HG03135 (cell line): ENCODE data around the gene CTNNA1.
"Not testable (repeated sequence)": the region's sequence is repeated elsewhere in the genome, so short reads cannot be mapped to it uniquely, and the experiment has no call there.

Experiments used
- ATAC-seq: cut with Tn5 transposase; IDR thresholded peaks from one replicate; pipeline ENCODE4 v1.9.1; 2021; ENCODE audit warnings: mild to moderate bottlenecking, moderate library complexity; ENCODE audit not compliant: unreplicated experiment

CTNNA1 gene

DNA sequence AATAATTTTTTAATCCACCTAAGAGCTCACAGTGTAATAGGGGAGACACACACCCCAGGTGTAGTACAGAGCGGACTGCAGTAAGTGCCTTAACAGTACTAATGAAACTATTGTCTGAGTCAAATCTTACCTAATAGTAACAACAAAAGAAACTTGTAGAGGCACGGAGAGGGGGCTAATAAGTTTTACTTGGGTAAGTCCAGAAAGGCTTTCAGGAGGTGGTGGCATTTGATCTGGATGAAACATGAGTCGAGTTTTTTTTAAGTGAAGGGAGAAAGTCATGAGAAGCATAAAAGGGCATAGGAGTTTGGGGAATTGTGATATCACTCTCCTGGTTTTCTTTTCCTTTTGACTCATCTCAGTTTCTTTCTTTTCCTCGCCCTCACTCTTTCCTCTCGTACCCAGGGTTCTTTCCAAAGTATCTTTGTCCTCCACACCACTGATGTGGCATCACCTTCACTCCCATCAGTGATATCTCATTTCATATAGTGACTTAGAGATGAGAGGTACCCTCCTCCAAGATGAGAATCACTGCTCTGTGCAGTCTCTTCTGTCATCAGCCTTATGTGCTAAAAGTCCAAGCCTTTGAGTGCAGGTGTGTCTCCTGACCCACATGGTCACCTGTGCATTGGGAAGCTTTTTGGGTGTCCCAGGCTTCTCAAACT, 2.0 kb downstream of the CTNNA1 start:
- no peak for ATAC-seq

DNA sequence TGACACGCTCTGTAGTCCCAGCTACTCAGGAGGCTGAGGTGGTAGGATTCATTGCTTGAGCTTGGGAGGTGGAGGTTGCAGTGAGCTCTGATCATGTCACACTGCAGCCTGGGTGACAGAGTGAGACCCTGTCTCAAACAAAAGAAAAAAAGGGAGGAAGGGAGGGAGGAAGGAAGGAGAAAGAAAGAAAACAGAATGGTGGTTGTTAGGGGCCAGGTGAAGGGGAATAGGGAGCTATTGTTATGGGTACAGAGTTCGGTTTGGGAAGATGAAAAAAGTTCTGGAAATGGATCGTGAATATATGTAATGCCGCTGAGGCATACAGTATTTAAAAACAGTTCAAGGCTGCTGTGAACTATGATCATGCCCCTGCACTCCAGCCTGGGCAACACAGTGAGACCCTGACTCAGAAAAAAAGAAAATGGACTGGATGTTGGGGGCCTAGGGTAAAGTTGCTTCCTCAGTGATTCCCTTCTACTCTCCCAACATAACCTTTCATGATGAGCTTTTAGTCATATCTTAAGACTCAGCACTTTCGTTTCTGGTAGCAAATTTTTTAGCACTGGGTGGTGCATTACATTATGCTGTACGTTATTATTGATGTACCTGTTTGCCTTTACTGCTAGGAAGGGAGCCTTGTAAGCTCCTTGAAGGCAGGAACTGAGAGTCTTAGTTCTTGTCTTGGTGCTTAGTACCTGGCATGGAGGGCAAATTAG, 4.0 kb downstream of the CTNNA1 start:
- ATAC-seq = no peak

DNA sequence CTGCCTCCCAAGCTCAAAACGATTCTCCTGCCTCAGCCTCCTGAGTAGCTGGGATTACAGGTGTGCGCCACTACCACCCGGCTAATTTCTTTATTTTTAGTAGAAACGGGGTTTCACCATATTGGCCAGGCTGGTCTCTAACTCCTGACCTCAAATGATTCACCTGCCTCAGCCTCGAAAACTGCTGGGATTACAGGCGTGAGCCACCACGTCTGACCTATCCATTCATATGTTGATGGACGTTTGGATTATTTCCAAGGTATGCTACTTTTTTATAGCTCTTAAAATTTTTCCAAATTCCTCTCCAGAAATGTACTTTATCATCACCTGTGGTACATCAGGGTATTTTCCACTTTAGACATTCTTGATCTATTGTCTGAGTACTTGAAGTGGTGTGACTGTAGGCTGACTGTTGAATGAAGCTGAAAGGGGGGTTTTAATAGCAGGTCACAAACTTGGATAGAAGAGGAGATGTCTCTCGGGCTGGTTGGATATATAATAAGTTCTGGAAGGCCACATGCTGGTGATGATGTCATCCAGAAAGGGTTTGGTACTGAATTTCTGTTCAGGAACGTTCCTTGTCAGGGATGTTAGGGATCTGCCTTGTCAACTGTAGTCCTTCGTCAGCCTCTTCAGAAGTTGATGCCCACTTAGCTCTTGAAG, 7.4 kb downstream of the CTNNA1 start:
- ATAC-seq = no peak

DNA sequence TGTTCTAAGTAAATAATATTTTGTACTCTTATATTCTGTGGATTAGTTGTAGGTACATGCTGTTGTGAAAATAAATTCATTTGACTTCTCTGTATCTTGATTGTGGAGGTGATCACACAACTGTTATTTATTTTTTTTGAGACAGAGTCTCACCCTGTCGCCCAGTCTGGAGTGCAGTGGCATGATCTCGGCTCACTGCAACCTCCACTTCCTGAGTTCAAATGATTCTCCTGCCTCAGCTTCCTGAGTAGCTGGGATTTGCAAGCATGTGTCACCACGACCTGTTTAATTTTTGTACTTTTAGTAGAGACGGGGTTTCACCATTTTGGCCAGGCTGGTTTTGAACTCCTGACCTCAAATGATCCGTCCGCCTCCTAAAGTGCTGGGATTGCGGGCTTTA, 7.9 kb downstream of the CTNNA1 start:
- not testable (repeated sequence) for ATAC-seq

DNA sequence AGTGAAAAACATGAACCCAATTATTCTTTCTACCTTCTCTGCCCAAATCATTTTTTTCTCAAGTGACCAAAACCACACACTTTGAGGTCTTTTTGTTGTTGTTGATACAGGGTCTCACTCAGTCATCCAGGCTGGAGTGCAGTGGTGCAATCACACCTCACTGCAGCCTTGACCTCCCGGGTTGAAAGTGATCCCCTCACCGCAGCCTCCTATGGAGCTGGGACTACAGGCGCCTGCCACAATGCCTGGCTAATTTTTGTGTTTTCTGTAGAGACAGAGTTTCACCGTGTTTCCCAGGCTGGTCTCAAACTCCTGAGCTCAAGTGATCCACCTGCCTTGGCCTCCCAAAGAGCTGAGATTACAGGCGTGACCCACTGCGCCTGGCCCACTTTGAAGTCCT, 8.4 kb downstream of the CTNNA1 start:
- not testable (repeated sequence) for ATAC-seq

DNA sequence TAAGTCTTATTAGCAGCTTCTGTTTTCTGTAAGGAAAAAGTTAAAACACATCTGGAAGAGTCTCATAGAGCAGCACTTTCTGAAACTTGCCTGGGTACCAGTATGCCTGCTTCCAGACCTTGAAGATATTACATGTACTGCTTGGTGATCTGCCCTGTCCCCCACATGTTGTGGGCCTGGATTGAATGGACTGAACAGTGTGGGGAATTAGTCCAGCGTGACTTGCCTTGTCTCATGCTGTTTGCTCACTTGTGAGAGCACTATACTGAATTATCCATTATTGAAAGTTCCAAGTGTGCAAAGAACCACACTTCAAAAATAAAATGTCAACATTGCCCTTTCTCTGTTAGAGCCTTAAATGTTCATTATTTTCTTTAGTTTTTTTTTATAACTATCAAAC, 8.9 kb downstream of the CTNNA1 start:
- no peak for ATAC-seq

DNA sequence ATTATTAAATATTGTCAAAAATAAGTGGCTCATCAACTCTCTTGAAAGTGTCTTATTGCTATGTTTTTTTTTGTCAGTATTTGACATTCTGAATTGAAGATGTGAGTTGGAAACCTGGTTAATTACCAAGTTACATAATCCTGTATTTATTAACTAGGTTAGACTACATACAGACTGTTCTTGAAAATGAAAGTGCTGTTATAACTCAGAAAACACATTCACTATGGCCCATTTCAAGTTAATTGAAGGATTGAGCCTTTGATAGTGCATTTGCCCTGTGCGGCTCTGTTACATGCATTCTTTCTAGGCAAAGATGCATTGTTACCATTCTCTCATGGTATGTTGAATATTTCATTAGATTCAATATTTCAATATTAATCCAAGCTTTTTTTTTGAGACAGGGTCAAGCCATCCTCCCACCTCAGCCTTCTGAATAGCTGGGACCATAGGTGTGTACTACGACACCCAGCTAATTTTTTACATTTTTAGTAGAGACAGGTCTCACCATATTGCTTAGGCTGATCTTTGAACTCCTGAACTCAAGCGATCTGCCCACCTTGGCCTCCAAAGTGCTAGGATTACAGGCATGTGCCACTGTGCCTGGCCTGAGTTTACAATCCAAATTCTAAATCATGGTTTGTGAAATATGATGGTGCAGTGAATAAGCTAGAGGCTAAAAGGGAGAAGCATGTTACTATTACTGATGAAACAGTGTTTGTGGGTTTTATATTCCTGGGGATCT, 10.0 kb downstream of the CTNNA1 start:
- ATAC-seq = no peak

DNA sequence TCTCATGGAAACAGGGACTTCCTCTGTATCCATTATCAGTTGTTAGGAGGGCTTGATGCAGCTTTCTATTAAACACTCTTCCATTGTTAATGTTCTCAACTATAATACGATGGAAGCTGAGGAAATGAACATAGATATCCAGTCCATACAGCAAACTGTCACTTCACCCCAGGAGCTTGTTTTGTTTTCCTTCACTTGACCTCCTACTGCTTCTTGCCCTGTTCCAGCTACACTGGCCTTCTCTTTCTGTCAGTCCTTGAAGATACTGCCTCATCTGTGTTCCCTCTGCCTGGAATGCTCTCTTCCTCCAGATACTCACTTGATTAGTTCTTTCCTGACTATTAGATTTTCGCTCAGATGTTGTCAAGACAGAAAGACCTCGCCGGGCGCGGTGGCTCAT, 17.1 kb downstream of the CTNNA1 start:
- no peak for ATAC-seq

DNA sequence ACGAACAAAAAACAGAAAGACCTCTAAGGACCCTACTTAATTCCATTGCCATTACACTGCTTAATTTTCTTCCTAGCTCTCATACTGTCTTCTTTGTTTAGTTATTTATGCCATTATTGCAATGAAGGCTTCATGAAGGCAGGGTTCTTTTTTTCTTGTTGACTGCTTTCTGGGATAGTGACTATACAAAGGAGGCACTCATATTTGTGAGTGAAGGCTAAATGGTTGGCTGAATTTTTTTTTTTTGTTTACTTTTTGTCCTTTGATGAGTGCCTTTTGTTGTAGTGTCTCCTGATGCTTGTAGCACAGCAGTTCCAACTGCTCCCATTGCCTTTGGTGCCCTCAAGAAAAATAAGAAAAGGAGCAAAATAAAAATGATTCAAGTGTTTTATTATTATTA, 17.8 kb downstream of the CTNNA1 start:
- no peak for ATAC-seq

DNA sequence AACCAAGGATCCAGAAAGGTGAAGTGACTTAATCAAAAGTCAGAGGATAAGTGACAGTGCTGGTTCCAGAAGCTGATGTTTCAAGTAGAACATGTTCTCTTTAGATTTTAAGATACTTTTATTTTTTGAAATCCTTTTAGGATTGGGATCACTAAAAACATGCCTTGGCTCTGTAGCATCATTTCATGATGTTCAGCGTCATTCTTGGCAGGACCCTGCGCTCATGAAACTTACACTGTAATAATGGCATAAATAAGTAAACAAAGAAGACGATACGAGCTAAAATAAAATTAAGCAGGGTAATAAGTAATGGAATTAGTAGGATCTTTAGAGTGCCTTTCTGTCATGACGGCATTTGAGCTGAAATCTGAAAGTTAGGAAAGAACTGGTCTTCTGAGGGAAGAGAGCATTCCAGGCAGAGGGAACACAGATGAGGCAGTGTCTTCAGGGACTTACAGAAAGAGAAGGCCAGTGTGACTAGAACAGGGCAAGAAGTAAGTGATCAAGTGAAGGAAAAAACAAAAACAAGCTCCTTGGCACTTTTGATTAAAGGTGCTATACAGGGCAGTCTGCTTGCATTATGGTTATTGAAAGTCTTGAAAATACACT, 19.9 kb downstream of the CTNNA1 start:
- ATAC-seq = no peak

DNA sequence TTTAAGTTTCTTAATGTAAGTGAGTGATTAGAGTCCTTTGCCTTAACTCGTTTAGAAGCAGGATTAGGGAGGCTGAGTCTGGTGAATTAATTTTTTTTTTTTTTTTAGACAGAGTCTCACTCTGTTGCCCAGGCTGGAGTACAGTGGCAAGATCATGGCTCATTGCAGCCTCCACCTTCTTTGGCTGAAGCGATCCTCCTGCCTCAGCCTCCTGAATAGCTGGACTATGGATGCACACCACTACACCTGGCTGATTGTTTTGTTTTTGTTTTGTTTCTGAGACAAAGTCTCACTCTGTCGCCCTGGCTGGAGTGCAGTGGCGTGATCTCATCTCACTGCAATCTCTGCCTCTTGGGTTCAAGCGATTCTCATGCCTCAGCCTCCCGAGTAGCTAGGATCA, 20.4 kb downstream of the CTNNA1 start:
- not testable (repeated sequence) for ATAC-seq

DNA sequence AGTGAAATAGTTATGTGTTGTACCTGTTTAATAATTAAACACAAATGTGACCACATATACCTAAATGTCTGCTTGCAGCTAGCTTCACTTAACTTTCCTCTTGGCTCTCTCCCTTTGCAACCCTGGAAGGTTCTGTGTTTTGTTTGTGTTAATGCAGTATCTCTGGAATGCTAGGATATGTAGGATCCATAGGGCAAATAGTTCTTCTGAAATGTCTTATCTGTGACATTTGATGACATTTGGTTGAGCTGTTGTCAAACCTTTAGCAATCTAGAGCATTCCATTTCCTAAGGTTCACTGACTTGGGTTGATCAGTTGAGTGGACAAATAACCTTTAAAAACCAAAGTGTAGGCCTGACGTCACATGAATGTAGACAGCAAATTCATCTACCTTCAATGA, 21.8 kb downstream of the CTNNA1 start:
- no peak for ATAC-seq

DNA sequence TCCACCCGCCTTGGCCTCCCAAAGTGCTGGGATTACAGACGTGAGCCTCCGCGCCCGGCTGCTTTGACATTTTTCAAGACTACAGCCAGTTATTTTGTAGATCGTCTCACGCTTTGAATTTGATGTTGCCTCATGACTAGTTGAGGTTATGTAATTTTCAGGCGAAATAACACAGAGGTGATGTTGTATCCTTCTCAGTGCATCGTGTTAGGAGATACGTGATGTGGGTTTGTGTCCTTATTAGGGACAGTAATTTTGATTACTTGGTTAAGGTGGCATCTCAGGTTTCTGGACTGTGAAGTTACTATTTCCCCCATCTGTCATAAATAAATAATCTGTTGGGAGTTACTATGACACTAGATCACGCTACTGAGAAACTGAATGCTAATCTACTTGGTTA, 25.0 kb downstream of the CTNNA1 start:
- no peak for ATAC-seq

DNA sequence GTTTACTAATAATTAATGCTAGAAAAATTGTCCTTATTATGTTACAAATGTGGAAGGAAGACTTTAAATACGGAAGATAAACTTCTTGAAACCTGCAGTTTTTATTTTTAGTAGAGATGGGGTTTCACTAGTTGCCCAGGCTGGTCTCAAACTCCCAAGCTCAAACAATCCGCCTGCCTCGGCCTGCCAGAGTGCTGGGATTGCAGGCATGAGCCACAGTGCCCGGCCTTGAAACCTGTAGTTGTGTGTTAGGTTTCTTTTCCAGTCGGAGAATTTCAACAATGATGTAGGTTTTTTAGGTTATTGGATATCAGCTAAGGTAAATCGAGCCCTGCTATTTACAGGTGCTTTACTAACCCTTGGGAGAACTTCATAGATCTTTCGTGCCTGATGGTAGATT, 30.8 kb downstream of the CTNNA1 start:
- ATAC-seq = no peak

DNA sequence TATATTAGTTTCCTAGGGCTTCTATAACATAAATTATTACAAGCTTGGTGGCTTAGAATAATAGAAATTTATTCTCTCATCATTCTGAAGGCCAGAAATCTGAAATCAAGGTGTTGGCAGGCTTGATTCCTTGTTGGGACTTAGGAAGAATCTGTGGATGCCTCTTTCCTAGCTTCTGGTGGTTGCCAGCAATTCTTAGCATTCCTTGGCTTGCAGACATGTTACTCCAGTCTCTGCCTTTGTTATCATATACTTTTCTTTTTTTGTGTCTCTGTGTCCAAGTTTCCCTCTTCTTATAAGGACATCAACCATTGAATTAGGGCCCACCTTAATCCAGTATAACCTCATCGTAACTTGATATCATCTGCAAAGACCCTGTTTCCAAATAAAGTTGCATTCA, 31.4 kb downstream of the CTNNA1 start:
- ATAC-seq = no peak

DNA sequence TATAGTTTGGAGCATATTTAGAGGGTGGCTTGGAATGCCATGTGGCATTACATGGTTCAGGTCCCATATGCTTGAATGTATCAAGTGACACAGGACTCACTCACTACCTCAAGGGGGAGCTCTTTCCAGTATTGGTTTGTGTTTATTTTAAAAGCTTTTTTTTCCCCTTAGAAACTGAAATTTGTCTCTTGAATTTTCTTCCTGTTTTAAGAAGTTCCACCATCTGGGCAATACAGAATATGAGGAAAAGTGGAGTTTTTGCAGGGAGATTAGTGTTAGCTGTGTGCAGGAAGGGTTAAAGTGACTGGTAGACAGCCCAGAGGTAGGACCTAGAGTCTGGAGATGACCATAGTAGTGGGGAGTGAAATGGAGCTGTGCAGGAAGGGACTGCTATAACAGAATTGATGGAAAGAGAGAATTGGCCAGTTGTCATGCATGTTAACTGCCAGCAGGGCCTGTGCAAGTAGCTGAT, 36.6 kb downstream of the CTNNA1 start:
- no peak for ATAC-seq

DNA sequence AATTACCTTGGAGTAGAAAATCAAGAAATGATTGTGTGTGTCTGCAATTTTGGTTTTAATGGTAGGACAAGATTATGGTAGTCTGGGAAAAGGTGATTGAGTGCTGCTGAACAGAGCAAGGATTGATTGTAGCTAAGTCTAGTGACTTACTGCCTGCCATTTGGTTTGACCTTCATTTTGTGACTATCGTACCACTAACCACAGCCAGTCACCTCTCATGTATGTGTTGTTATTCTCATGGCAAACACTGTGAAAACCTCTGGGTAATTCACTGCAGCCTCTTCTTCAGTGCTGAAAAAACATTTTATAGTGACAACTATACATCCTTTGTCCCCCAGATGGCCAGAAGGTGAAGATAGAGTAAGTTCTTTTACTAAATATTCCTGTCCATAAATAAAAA, 37.5 kb downstream of the CTNNA1 start:
- ATAC-seq = no peak

DNA sequence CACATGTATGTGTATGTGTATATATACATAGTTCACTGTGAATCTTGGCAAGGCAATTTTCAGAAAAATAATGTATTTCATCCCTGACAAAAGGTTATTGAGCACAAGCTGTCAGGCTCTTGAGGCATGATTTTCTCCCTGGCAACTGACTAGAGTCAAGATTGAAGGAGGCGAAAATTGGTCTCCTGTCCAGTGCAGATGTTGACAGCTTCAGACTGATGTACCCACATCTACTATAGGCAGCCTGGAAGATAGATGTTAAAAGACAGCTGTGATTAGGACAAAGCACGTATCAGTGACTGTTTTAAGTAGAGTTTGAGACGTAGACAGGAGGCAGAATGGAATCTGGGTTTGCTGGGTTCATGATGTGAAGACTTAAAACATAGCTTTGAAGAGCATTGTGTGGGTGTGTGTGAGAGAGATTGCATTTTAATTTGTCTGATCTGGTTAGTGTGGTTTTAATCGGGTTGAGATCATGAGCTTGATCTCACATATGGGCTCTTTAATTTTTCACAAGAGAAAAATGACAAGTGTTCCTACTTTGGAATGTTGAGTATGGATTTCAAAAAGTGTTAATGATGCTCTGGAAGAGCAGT, 39.1 kb downstream of the CTNNA1 start:
- ATAC-seq = no peak

DNA sequence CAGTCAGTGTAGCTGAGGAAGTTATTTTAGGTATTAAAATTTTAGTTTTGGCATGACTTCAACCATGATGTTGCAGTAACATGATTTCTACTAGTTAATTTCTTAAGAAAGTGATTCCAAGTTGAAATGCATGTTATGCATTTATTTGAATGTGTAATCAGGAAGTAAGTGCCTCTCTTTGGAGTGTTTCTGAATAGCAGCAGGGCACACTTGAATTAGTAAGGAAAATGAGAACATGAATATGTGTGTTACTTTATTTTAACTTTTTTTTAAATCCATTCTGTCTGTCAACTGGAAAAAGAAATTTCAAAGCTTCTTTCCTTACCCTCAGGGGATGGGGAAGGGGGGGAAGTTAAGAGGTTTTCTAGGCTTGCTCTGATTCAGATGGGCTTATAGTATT, 40.4 kb downstream of the CTNNA1 start:
- no peak for ATAC-seq

DNA sequence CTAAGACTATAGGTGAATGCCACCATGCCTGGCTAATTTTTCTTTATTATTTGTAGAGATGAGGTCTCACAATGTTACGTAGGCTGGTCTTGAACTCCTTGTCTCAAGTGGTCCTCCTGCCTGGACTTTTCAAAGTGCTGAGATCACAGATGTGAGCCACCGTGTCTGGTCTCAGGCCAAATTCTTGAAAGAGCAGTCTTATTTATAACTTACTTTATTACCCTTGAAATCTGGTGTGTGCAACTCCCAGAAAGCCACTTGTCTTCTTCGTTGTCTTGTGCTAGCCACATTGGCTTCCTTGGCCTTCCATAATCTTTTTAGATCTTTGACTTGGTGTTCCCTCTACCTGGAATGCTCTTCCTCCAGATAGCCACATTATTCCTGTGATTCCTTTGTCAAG, 50.1 kb downstream of the CTNNA1 start:
- ATAC-seq = no peak

DNA sequence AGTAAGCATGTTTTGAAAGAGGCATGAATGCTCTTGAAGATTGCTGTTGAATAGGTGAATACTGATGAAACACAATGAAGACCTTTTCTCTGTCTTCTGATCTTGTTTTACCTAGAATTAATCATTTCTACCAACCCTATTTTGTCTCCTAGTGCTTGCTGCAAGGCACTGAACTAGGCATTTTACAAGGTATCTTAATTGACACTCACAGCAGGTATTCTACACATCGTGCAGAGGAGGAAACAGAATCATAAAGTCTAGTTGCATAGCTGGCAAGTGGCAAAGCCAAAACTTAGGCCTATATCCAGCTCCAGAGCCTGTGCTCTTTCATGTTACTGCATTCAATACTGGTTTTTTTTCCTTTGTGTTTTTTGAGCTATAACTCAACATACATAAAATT, 50.7 kb downstream of the CTNNA1 start:
- ATAC-seq = no peak
